Glomerular visceral epithelial cell (primary cell): ENCODE results near the gene UNC93B1.

Experiments
- DNase-seq: peaks from one replicate; pipeline ENCODE4 v3.0.0-alpha.2; 2016; ENCODE audit errors: extremely low spot score

Gene UNC93B1

GRCh38 chr11:68003846-68004550 is at the start of gene UNC93B1:
Gene UNC93B1 (minus strand): TSS chr11:68004097. CDS start chr11:68004043, 54 bp downstream.
- DNase-seq, result peak; percentile 85

GRCh38 chr11:68053117-68053516 is 49.2 kb upstream of the UNC93B1 start:
- no peak for DNase-seq

GRCh38 chr11:68052137-68052873 is 48.4 kb upstream of the UNC93B1 start:
- no peak for DNase-seq

- DNase-seq, result no peak
Observed at GRCh38 chr11:68051191-68052136, 47.6 kb upstream of the UNC93B1 start.

- no peak for DNase-seq
Observed at GRCh38 chr11:68050371-68050841, 46.5 kb upstream of the UNC93B1 start.

- DNase-seq, result peak; percentile 55
Observed at GRCh38 chr11:68049509-68050370, 45.8 kb upstream of the UNC93B1 start.

GRCh38 chr11:68048681-68049508 is 45.0 kb upstream of the UNC93B1 start:
- DNase-seq, result no peak

GRCh38 chr11:68047437-68048290 is 43.8 kb upstream of the UNC93B1 start:
- DNase-seq, result no peak

- DNase-seq, result no peak
Observed at GRCh38 chr11:68044898-68045351, 41.0 kb upstream of the UNC93B1 start.

GRCh38 chr11:68044145-68044813 is 40.4 kb upstream of the UNC93B1 start:
- no peak for DNase-seq

GRCh38 chr11:68043349-68044144 is 39.6 kb upstream of the UNC93B1 start:
- DNase-seq, result no peak

- no peak for DNase-seq
Observed at GRCh38 chr11:68043029-68043348, 39.1 kb upstream of the UNC93B1 start.

- DNase-seq, result no peak
Observed at GRCh38 chr11:68042219-68043028, 38.5 kb upstream of the UNC93B1 start.

GRCh38 chr11:68041617-68042218 is 37.8 kb upstream of the UNC93B1 start:
- DNase-seq, result no peak

GRCh38 chr11:68040957-68041591 is 37.2 kb upstream of the UNC93B1 start:
- DNase-seq, result no peak
